Nephron progenitor cell (in vitro differentiated cells): Measurements from ENCODE around the gene CCNB1.
A peak's percentile ranks its signal among the peaks of the same experiment; 100 is the strongest.

Experiments used
- DNase-seq: peaks from one replicate; pipeline ENCODE4 v3.0.0; 2021
- H3K27ac Mint-ChIP-seq: 2 replicates; pipeline ENCODE4 v1.8.0; 2021; ENCODE audit warnings: mild to moderate bottlenecking, moderate library complexity, mixed read lengths
- H3K27me3 Mint-ChIP-seq: 2 replicates; pipeline ENCODE4 v1.8.0; 2021; ENCODE audit warnings: mild to moderate bottlenecking, low read depth, mixed read lengths; ENCODE audit not compliant: poor library complexity
- H3K36me3 Mint-ChIP-seq: 2 replicates; pipeline ENCODE4 v1.8.0; 2021; ENCODE audit warnings: low read depth, mixed read lengths
- H3K4me1 Mint-ChIP-seq: 2 replicates; pipeline ENCODE4 v1.8.0; 2021; ENCODE audit warnings: mixed read lengths
- H3K4me3 Mint-ChIP-seq: 2 replicates; pipeline ENCODE4 v1.8.0; 2021; ENCODE audit warnings: mild to moderate bottlenecking, moderate library complexity, mixed read lengths
- H3K9me3 Mint-ChIP-seq: 2 replicates; pipeline ENCODE4 v1.8.0; 2021; ENCODE audit warnings: mild to moderate bottlenecking, moderate library complexity, mixed read lengths
- TF ChIP-seq, protein P1 (sequence below): fragments of 200-600 bp; sonication (generic); IDR thresholded peaks from 2 replicates; pipeline ENCODE4 v1.5.0; 2021; ENCODE audit warnings: antibody characterized with exemption

Gene CCNB1

DNA sequence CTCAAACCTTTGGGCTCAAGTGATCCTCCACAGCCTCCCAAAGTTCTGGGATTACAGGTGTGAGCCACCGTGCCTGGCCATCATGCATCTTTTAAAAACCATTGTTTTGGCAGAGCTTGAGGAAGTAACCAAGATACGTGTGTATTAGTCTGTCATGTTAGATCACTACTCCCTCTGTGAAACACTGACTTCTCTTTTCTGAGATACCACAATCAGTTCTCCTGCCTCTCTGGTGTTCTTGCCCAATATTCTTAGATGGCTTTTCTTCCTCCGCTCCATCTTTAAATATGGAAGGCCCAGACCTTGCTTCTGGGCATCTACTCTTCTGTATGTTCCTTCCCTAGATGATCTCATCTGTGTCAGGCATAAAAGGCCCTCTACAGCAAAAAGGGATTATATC lies 14.2 kb upstream of the CCNB1 start:
- TF ChIP-seq, protein P1, sequence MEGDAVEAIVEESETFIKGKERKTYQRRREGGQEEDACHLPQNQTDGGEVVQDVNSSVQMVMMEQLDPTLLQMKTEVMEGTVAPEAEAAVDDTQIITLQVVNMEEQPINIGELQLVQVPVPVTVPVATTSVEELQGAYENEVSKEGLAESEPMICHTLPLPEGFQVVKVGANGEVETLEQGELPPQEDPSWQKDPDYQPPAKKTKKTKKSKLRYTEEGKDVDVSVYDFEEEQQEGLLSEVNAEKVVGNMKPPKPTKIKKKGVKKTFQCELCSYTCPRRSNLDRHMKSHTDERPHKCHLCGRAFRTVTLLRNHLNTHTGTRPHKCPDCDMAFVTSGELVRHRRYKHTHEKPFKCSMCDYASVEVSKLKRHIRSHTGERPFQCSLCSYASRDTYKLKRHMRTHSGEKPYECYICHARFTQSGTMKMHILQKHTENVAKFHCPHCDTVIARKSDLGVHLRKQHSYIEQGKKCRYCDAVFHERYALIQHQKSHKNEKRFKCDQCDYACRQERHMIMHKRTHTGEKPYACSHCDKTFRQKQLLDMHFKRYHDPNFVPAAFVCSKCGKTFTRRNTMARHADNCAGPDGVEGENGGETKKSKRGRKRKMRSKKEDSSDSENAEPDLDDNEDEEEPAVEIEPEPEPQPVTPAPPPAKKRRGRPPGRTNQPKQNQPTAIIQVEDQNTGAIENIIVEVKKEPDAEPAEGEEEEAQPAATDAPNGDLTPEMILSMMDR = no peak
- H3K36me3 Mint-ChIP-seq = peaks cover 4% of the 10 kb centered on the region
- no peak for DNase-seq
- H3K27me3 Mint-ChIP-seq = no peaks in the 10 kb centered on the region
- H3K4me3 Mint-ChIP-seq = no peak overlapping the region
- H3K27ac Mint-ChIP-seq = no peak overlapping the region
- H3K4me1 Mint-ChIP-seq = no peaks in the 10 kb centered on the region
- H3K9me3 Mint-ChIP-seq = no peaks in the 10 kb centered on the region

DNA sequence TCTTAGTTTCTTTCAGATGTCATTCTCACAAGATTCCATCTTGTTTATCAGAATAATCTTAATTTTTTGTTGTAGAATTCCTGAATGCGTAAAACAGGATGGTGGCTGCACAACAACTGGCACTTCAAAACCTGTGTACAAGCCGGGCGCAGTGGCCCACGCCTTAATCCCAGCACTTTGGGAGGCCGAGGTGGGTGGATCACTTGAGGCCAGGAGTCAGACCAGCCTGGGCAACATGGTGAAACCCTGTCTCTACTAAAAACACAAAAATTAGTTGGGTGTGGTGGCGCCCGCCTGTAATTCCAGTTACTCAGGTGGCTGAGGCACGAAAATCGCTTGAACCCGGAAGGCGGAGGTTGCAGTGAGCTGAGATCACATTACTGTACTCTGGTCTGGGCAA lies 10.5 kb upstream of the CCNB1 start:
- Mint-ChIP-seq H3K4me1 (no peaks in the 10 kb centered on the region), H3K9me3 (no peaks in the 10 kb centered on the region), H3K36me3 (no peaks in the 10 kb centered on the region), H3K4me3 (no peak overlapping the region), H3K27me3 (no peaks in the 10 kb centered on the region), H3K27ac (no peak overlapping the region)
- TF ChIP-seq, protein P1 = no peak
- no peak for DNase-seq

- H3K27ac Mint-ChIP-seq = no peak overlapping the region
- no peak overlapping the region for H3K4me3 Mint-ChIP-seq
- DNase-seq = no peak
- H3K4me1 Mint-ChIP-seq = no peaks in the 10 kb centered on the region
- H3K27me3 Mint-ChIP-seq = no peaks in the 10 kb centered on the region
- no peaks in the 10 kb centered on the region for H3K9me3 Mint-ChIP-seq
- TF ChIP-seq, protein P1 = no peak
- no peaks in the 10 kb centered on the region for H3K36me3 Mint-ChIP-seq
Measured at GRCh38 chr5:69158039-69158438, 8.9 kb upstream of the CCNB1 start.

GRCh38 chr5:69160651-69161050 lies 6.3 kb upstream of the CCNB1 start:
- no peak for DNase-seq
- H3K4me3 Mint-ChIP-seq = no peak overlapping the region
- peaks cover 6% of the 10 kb centered on the region for H3K27me3 Mint-ChIP-seq
- TF ChIP-seq, protein P1 = no peak
- no peaks in the 10 kb centered on the region for H3K36me3 Mint-ChIP-seq
- no peak overlapping the region for H3K27ac Mint-ChIP-seq
- peaks cover under 1% of the 10 kb centered on the region for H3K4me1 Mint-ChIP-seq
- peaks cover 4% of the 10 kb centered on the region for H3K9me3 Mint-ChIP-seq

DNA sequence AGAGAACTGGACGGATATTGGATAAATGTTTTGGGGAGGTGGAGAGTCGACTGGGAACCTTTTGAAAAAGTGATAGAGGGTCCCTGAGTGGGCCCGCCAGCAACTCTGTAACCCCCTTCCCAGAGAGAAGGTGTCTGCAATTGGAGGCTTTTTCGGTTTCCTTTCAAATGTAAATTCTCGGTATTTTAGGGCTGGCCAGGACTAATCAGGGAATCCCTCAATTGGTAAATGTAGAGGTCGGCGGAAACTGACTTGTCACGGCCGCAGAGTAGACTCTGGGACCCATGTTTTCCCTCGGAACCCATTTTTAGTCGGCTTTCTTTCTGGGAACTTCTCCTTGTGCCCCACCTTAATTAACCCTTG lies 524 bp downstream of the CCNB1 start:
- Mint-ChIP-seq H3K36me3 (peaks cover 40% of the 10 kb centered on the region), H3K27me3 (peaks cover 6% of the 10 kb centered on the region), H3K9me3 (peaks cover 13% of the 10 kb centered on the region), H3K4me3 (peak overlapping the region; percentile 96), H3K4me1 (peaks cover 40% of the 10 kb centered on the region), H3K27ac (peak overlapping the region; percentile 97)
- no peak for DNase-seq
- TF ChIP-seq, protein P1 = no peak

DNA sequence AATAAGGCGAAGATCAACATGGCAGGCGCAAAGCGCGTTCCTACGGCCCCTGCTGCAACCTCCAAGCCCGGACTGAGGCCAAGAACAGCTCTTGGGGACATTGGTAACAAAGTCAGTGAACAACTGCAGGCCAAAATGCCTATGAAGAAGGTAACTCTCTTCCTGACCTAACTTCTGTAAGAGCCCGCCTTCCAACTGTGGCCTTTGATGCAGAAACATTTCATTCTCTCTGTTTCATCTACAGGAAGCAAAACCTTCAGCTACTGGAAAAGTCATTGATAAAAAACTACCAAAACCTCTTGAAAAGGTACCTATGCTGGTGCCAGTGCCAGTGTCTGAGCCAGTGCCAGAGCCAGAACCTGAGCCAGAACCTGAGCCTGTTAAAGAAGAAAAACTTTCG lies 979 bp downstream of the CCNB1 start:
- H3K9me3 Mint-ChIP-seq = peaks cover 13% of the 10 kb centered on the region
- H3K36me3 Mint-ChIP-seq = peaks cover 45% of the 10 kb centered on the region
- peaks cover 6% of the 10 kb centered on the region for H3K27me3 Mint-ChIP-seq
- TF ChIP-seq, protein P1 = no peak
- H3K4me3 Mint-ChIP-seq = peak overlapping the region; percentile 96
- H3K4me1 Mint-ChIP-seq = peaks cover 40% of the 10 kb centered on the region
- no peak for DNase-seq
- H3K27ac Mint-ChIP-seq = peak overlapping the region; percentile 97
